GM12874 (cell line): ENCODE measurements around the gene SNX5.

ENCODE experiments used
- CTCF ChIP-seq: IDR thresholded peaks from 2 replicates; pipeline ENCODE4 v1.5.1; 2011; ENCODE audit warnings: low read depth, mild to moderate bottlenecking, control low read depth, low read length, moderate library complexity; ENCODE audit not compliant: insufficient read depth

The SNX5 gene

GRCh38 chr20:17935761-17936160 lies 32.8 kb downstream of the SNX5 start:
- no peak for TF ChIP-seq CTCF

GRCh38 chr20:17935186-17935585 lies 33.4 kb downstream of the SNX5 start:
- no peak for TF ChIP-seq CTCF

DNA sequence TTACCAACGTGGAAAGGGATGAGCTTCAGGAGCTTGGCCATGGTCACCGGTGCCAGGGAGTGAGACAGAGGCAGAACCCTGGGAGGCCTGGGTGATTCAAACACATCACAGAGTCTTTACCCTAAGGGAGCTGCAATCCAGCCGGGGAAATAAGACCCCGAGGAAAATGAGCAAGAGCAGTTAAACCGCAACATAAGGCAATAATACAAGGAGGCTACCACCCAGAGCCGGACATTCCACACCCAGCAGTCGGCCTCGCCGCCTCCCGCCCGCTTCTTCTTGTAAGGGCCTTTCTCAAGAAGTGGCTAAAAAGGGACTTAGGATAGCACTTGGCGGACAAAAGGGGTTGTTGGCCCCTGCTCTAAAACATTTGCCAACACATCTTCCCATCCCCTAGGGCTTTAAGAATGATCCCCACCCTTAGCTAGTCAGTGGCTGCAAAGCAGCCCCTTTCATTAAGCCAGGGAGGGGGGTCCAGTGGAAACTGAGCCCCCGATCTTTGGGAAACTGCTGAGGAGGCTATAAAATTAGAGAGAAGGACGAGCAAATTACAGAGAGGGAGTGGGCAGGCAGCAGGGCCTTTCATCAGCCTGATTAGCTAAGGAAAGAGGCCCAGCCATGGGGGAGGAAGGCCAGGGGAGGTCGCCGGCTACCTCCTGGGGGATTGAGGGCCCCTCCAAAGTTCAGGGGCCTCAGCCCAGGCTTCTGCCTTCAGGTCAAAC lies 34.3 kb downstream of the SNX5 start:
- no peak for TF ChIP-seq CTCF

GRCh38 chr20:17933711-17934110 lies 34.9 kb downstream of the SNX5 start:
- TF ChIP-seq CTCF = no peak

- TF ChIP-seq CTCF = no peak
Observed at GRCh38 chr20:17933121-17933520, 35.5 kb downstream of the SNX5 start.

DNA sequence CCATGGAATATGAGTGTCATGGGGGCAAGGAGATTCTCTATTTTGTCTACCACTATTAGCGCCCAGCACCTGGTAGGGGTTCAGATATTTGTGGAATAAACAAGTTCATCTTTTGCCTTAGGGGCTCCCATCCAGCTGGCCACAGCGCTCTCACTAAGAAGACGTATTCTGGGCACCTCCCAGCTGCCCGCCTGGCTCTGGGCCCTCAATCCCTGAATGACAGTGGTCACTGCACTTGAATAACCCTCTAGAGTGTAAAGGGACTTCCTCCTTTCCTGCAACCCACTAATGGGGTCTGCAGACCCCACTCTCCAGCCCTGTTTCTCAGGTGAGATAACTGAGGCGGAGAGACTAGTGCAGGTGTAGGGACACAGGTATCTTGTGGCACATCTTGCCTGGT lies 36.2 kb downstream of the SNX5 start:
- no peak for TF ChIP-seq CTCF

GRCh38 chr20:17931513-17931912 lies 37.1 kb downstream of the SNX5 start:
- TF ChIP-seq CTCF = no peak
